Endodermal cell (in vitro differentiated cells): ENCODE data around the gene NEGR1. TPM values are rescaled to one million over a fixed set of nuclear protein-coding genes. Genes with fewer than 3 reads are reported as not detected.

Experiments
- DNase-seq: peaks from one replicate; pipeline ENCODE4 v3.0.0-alpha.2; 2017
- H3K27ac ChIP-seq: 2 replicates; pipeline ENCODE4 v1.5.1; 2013; ENCODE audit warnings: mild to moderate bottlenecking, low read depth, low read length, moderate library complexity
- H3K27me3 ChIP-seq: 2 replicates; pipeline ENCODE4 v1.6.1; 2013; ENCODE audit warnings: mild to moderate bottlenecking, low read length, moderate library complexity; ENCODE audit not compliant: insufficient read depth, control insufficient read depth, poor library complexity, severe bottlenecking
- H3K36me3 ChIP-seq: 2 replicates; pipeline ENCODE4 v1.7.0; 2013; ENCODE audit warnings: mild to moderate bottlenecking, low read length, moderate library complexity; ENCODE audit not compliant: control insufficient read depth, insufficient read depth
- H3K4me1 ChIP-seq: one replicate; pipeline ENCODE4 v1.7.0; 2013; ENCODE audit warnings: low read length; ENCODE audit not compliant: control insufficient read depth, insufficient read depth
- H3K4me3 ChIP-seq: 2 replicates; pipeline ENCODE4 v1.5.1; 2013; ENCODE audit warnings: mild to moderate bottlenecking, low read length, moderate library complexity
- H3K9ac ChIP-seq: 2 replicates; pipeline ENCODE4 v1.6.1; 2013; ENCODE audit warnings: mild to moderate bottlenecking, low read length, moderate library complexity; ENCODE audit not compliant: poor library complexity, severe bottlenecking; ENCODE audit errors: extremely low read depth
- H3K9me3 ChIP-seq: 2 replicates; pipeline ENCODE4 v1.6.1; 2013; ENCODE audit warnings: mild to moderate bottlenecking, low read length, moderate library complexity; ENCODE audit not compliant: control insufficient read depth
- H3K27ac Mint-ChIP-seq: 2 replicates; pipeline ENCODE4 v1.8.0; 2020; ENCODE audit warnings: mixed read lengths
- H3K27me3 Mint-ChIP-seq: 2 replicates; pipeline ENCODE4 v1.8.0; 2021; ENCODE audit warnings: mild to moderate bottlenecking, mixed read lengths; ENCODE audit not compliant: insufficient read depth
- H3K36me3 Mint-ChIP-seq: 2 replicates; pipeline ENCODE4 v1.8.0; 2020; ENCODE audit warnings: low read depth, mixed read lengths
- H3K4me1 Mint-ChIP-seq: 2 replicates; pipeline ENCODE4 v1.8.0; 2020; ENCODE audit warnings: mixed read lengths
- H3K4me3 Mint-ChIP-seq: 2 replicates; pipeline ENCODE4 v1.8.0; 2020; ENCODE audit warnings: mild to moderate bottlenecking, moderate library complexity, mixed read lengths
- H3K9me3 Mint-ChIP-seq: 2 replicates; pipeline ENCODE4 v1.8.0; 2020; ENCODE audit warnings: mild to moderate bottlenecking, mixed read lengths
- CTCF ChIP-seq: fragments of 200-600 bp; sonication (generic); conservative IDR thresholded peaks from 2 replicates; pipeline ENCODE4 v1.5.0; 2021; ENCODE audit warnings: antibody characterized with exemption, mild to moderate bottlenecking
- WGBS, 2 experiments: methylation state at CpG; one replicate each; pipeline versions ENCODE4 v1.1.5 to v1.1.7; 2013; ENCODE audit warnings: missing lambda C conversion rate in 2 of 2, mixed read lengths in 1 of 2; ENCODE audit not compliant: insufficient coverage in 1 of 2, insufficient read length in 1 of 2; 5-methylcytosine and 5-hydroxymethylcytosine counted together
- total RNA-seq, 2 donors: library from RNA; stranded (reverse); fragmentation: NEBNext Ultra II Directional in 1 of 2; extraction: Animal tissue kit (Norgen Biotek cat#: 25700) in 1 of 2; gene quantifications; 2 replicates in 1 of 2; 3 replicates in 1 of 2; pipeline ENCODE4 v1.2.1, GENCODE V29; 2021

Gene NEGR1
- total RNA-seq, 2 donors from 2014 or later: 1.5 to 2.1 TPM

- Mint-ChIP-seq H3K27ac (no peak overlapping the region), H3K4me3 (no peak overlapping the region), H3K9me3 (no peaks in the 10 kb centered on the region), H3K4me1 (peaks cover 7% of the 10 kb centered on the region), H3K27me3 (no peaks in the 10 kb centered on the region), H3K36me3 (no peaks in the 10 kb centered on the region)
- no peak for TF ChIP-seq CTCF
- Histone ChIP-seq H3K36me3 (no peaks in the 10 kb centered on the region), H3K9ac (no peak overlapping the region), H3K27me3 (no peaks in the 10 kb centered on the region), H3K4me1 (no peaks in the 10 kb centered on the region), H3K27ac (no peak overlapping the region), H3K4me3 (no peak overlapping the region), H3K9me3 (no peaks in the 10 kb centered on the region)
- no peak for DNase-seq
- 87 to 94% methylated on average over 3 to 5 of the region's 6 CpGs for WGBS, 2 experiments
Measured at GRCh38 chr1:72009173-72010093, 272.9 kb downstream of the NEGR1 start.

GRCh38 chr1:72007312-72007711 lies 275.0 kb downstream of the NEGR1 start:
- no peak overlapping the region for H3K9ac ChIP-seq
- H3K36me3 ChIP-seq: no peaks in the 10 kb centered on the region
- Mint-ChIP-seq H3K27ac (no peak overlapping the region), H3K4me1 (peaks cover 11% of the 10 kb centered on the region), H3K4me3 (no peak overlapping the region), H3K27me3 (no peaks in the 10 kb centered on the region), H3K36me3 (no peaks in the 10 kb centered on the region), H3K9me3 (no peaks in the 10 kb centered on the region)
- H3K9me3 ChIP-seq: no peaks in the 10 kb centered on the region
- no peaks in the 10 kb centered on the region for H3K27me3 ChIP-seq
- no peak for DNase-seq
- TF ChIP-seq CTCF: no peak
- peaks cover 3% of the 10 kb centered on the region for H3K4me1 ChIP-seq
- no peak overlapping the region for H3K4me3 ChIP-seq
- 83% methylated on average over 2 of the region's 2 CpGs; no CpG with 5 or more reads in 1 of the 2 experiments for WGBS, 2 experiments
- no peak overlapping the region for H3K27ac ChIP-seq

- Histone ChIP-seq H3K27me3 (no peaks in the 10 kb centered on the region), H3K4me3 (no peak overlapping the region), H3K9ac (no peak overlapping the region), H3K9me3 (no peaks in the 10 kb centered on the region), H3K36me3 (no peaks in the 10 kb centered on the region), H3K27ac (no peak overlapping the region), H3K4me1 (peaks cover 3% of the 10 kb centered on the region)
- no peaks in the 10 kb centered on the region for H3K27me3 Mint-ChIP-seq
- DNase-seq: no peak
- no peak overlapping the region for H3K4me3 Mint-ChIP-seq
- TF ChIP-seq CTCF: no peak
- no peaks in the 10 kb centered on the region for H3K36me3 Mint-ChIP-seq
- WGBS, 2 experiments: 60 to 62% methylated on average over 1 of the region's 1 CpG
- H3K27ac Mint-ChIP-seq: no peak overlapping the region
- H3K4me1 Mint-ChIP-seq: peaks cover 18% of the 10 kb centered on the region
- H3K9me3 Mint-ChIP-seq: no peaks in the 10 kb centered on the region
Measured at GRCh38 chr1:72006092-72006491, 276.2 kb downstream of the NEGR1 start.
